GM12865 (cell line): ENCODE results near the gene STX17.

ENCODE experiments used
- DNase-seq: peaks from one replicate; pipeline ENCODE4 v3.0.0; 2010; ENCODE audit warnings: low read depth
- H3K4me3 ChIP-seq: 2 replicates; pipeline ENCODE4 v1.5.1; 2011; ENCODE audit warnings: mild to moderate bottlenecking, low read depth, low read length, control low read depth
- TF ChIP-seq, protein P1 (sequence below): IDR thresholded peaks from 2 replicates; pipeline ENCODE4 v1.5.1; 2011; ENCODE audit warnings: low read length, control low read depth, low read depth, inconsistent platforms; ENCODE audit not compliant: insufficient read depth; ENCODE audit errors: missing control alignments

The STX17 gene

DNA sequence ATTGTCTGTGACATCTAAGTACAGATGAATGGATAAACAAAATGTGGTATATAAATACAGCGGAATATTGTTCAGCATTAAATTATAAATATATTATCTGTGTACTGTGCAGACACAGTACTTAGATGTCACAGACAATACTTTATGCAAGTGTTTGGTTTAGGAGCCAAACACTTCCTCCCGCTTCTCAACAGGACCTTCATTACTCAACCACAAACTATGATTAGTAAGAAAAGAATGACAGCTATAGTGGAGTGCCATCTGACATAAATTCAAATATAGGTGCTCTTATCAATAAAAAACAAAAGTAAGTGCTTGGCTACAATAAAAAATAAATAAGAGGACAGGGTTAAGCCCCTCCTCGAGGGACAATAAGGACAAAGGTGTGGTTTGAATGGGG is 38.9 kb upstream of the STX17 start:
- no peak overlapping the region for H3K4me3 ChIP-seq
- TF ChIP-seq, protein P1, sequence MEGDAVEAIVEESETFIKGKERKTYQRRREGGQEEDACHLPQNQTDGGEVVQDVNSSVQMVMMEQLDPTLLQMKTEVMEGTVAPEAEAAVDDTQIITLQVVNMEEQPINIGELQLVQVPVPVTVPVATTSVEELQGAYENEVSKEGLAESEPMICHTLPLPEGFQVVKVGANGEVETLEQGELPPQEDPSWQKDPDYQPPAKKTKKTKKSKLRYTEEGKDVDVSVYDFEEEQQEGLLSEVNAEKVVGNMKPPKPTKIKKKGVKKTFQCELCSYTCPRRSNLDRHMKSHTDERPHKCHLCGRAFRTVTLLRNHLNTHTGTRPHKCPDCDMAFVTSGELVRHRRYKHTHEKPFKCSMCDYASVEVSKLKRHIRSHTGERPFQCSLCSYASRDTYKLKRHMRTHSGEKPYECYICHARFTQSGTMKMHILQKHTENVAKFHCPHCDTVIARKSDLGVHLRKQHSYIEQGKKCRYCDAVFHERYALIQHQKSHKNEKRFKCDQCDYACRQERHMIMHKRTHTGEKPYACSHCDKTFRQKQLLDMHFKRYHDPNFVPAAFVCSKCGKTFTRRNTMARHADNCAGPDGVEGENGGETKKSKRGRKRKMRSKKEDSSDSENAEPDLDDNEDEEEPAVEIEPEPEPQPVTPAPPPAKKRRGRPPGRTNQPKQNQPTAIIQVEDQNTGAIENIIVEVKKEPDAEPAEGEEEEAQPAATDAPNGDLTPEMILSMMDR: no peak
- no peak for DNase-seq

DNA sequence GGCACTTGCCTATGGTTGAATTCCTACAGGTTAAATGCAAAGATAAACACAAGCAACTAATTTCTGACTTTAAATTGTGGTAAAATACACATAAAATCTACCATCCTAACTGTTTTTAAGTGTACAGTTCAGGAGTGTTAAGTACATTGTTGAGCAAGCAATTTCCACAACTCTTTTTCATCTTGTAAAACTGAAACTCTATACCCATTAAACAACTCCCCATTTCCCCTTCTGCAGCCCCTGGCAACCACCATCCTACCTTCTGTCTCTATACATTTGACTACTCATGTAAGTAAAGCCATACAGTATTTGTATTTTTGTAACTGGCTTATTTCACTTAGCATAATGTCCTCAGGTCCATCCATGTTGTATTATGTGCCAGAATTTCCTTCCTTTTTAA is 38.5 kb upstream of the STX17 start:
- TF ChIP-seq, protein P1: no peak
- H3K4me3 ChIP-seq: no peak overlapping the region
- peak; percentile 45 for DNase-seq

DNA sequence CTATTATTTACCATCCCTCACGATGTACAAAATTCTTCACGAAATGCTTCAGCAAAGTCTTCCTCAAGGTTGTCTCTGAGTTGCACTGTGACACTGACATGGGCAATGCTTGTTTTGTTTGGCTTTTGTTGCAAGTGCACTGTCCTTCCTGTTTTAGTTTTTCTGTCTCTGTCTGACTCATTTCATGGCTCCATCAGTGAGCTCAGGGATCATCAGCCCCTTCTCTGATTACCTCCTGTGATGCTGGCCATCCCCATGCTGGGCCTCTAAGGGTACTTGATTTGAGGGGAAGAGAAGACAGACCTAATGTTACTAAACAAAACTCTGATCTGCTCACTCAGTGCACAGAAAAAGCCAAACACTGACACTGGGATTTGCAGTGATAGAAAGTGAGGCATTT is 37.6 kb upstream of the STX17 start:
- TF ChIP-seq, protein P1: no peak
- H3K4me3 ChIP-seq: no peak overlapping the region
- DNase-seq: peak; percentile 66

DNA sequence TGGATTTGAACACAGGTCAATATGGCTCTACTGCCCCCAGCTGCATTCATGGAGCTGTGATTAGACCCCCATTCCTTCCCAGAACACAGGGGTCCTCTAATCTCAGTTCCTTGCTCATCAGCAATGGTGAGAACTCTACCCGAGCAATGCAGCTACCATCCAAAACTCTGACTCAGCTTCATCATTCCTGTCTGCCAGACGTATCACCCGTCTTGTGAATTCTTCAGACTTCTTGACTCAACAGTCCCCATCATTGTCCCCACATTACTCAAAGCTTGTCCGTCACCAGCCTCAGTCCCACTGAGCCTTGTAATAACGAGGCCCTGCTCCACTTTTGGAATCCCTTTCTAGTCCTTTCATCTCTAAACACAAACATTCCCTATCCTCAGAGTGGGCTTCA is 36.3 kb upstream of the STX17 start:
- H3K4me3 ChIP-seq: no peak overlapping the region
- no peak for DNase-seq
- TF ChIP-seq, protein P1: no peak

DNA sequence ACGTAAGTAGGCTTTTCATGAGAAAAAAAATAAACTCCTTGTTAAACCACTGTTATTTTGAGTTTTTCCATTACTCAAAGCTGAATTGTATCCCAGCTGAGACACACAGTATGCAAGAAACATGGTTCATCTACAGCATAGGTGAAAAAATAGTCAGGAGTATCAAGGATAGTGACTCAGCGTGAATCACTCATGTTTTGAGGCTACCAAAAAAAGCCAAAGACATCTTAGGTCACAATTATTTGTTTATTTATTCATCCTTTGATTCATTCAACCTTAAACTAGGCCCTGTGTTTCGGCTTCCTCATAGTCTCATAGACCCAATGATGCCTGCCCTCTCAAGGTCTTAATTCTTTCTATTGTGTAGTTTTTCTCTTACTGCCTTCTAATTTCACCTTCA is 32.9 kb upstream of the STX17 start:
- H3K4me3 ChIP-seq: no peak overlapping the region
- DNase-seq: no peak
- TF ChIP-seq, protein P1: no peak

DNA sequence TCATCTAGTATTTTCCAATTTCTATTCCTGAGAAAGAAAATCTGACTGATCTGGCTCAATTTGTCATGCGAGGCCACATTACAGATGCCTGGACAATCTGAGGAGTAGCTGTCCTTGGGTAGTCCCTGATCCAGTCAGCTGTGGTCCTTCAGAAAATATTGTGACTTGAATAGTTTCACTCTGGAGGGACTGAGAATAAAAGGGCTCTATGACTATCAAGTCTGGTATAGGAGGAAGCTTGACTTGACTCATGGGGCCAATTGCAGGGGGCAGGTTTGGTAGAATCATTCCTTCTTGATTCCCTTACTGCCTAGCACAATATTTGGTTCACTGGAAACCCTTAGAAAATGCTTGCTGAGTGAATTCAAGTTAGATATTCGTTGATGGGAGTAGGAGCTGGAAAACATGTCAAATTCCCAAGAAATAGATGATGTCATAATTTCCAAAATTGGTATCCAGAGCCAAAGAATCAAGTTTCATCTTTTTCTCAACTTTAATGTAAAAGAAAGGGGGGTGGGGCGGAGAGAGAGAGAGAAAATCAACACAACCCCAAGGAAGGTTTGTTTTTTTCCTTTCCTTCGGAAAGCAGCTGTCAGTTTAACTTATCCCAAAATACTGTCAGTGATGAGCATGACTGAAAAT is 32.4 kb upstream of the STX17 start:
- no peak for DNase-seq
- TF ChIP-seq, protein P1: no peak

DNA sequence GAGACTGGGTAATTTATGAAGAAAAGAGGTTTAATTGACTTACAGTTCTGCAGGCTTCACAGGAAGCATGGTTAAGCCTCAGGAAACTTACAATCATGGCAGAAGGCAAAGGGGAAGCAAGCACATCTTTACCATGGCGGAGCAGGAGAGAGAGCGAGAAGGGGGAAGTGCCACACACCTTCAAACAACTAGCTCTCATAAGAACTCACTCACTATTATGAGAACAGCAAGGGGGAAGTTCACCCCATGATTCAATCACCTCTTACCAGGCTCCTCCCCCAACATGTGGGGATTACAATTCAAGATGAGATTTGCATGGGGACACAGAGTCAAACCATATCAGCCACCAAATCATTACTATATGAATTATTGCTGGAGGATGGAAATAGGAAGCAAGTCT is 30.3 kb upstream of the STX17 start:
- TF ChIP-seq, protein P1: no peak
- no peak overlapping the region for H3K4me3 ChIP-seq
- peak; percentile 17 for DNase-seq

More for the DNA sequence above, 32.4 kb upstream of the STX17 start:
- no peak overlapping the region for H3K4me3 ChIP-seq
